Natural killer cell treated with Interleukin-12 subunit alpha and Interleukin-12 subunit beta and Interleukin-15 and Interleukin-18, amount 100 ng/mL, for 72 hours (primary cell): ENCODE data around the gene GBA3. TPM values are rescaled to one million over a fixed set of nuclear protein-coding genes. Genes with fewer than 3 reads are reported as not detected.
A peak's percentile ranks its signal among the peaks of the same experiment; 100 is the strongest.

ENCODE experiments used
- ATAC-seq, 2 donors: fragments of 150-1000 bp; cut with Tn5 transposase in 1 of 2; sonication (Bioruptor Pico), chemical (Tn5 transposase) in 1 of 2; 2 replicates each; pipeline ENCODE4 v1.10.0; 2021
- DNase-seq: peaks from one replicate; pipeline ENCODE4 v3.0.0; 2022; ENCODE audit warnings: low spot score
- H3K27ac Mint-ChIP-seq, 2 donors: 1 replicate in 1 of 2; 2 replicates in 1 of 2; pipeline ENCODE4 v1.8.0; 2022; ENCODE audit warnings: mixed read lengths in 2 of 2, mild to moderate bottlenecking in 1 of 2, moderate library complexity in 1 of 2
- H3K27me3 Mint-ChIP-seq, 2 donors: 1 replicate in 1 of 2; 2 replicates in 1 of 2; pipeline ENCODE4 v1.8.0; 2022; ENCODE audit warnings: mixed read lengths in 2 of 2
- H3K36me3 Mint-ChIP-seq: one replicate; pipeline ENCODE4 v1.8.0; 2022; ENCODE audit warnings: mixed read lengths
- H3K4me1 Mint-ChIP-seq, 2 donors: 1 replicate in 1 of 2; 2 replicates in 1 of 2; pipeline ENCODE4 v1.8.0; 2022; ENCODE audit warnings: low read depth in 2 of 2, mixed read lengths in 2 of 2, mild to moderate bottlenecking in 1 of 2
- H3K4me3 Mint-ChIP-seq: one replicate; pipeline ENCODE4 v1.8.0; 2022; ENCODE audit warnings: mixed read lengths
- H3K9me3 Mint-ChIP-seq: 2 replicates; pipeline ENCODE4 v1.8.0; 2022; ENCODE audit warnings: mixed read lengths
- total RNA-seq, 2 donors: library from RNA; stranded (reverse); gene quantifications; one replicate each; pipeline ENCODE4 v1.2.3, GENCODE V29; 2022

Gene GBA3
- total RNA-seq, 2 donors from 2014 or later, result 0.29 TPM; not detected in 1

DNA sequence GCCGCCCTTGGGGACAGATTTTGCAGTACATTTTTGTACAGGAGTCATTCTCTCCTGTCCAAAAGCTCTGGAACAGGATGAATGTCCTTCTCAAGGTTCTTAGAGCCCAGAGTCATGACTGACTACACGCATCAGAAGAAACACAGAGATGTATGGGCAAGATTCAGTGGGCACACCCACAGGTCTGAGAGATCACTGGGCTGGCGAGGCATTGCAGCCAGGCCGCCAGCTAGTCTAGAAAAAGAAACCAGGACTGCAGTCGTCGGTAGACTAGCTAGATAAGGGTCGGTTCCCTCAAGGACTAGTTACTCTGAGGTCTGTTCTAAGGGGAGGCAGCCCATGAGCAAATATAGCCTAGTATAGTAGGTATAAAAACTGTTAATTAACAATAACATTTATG lies 19.8 kb downstream of the GBA3 start:
- no peak overlapping the region for H3K4me3 Mint-ChIP-seq
- DNase-seq (no peak), ATAC-seq (no peak)
- no peaks in the 10 kb centered on the region for H3K9me3 Mint-ChIP-seq
- H3K27me3 Mint-ChIP-seq, result peaks cover 0 to 2% of the 10 kb centered on the region in 2 donors
- H3K4me1 Mint-ChIP-seq, result no peaks in the 10 kb centered on the region
- no peaks in the 10 kb centered on the region for H3K36me3 Mint-ChIP-seq
- no peak overlapping the region for H3K27ac Mint-ChIP-seq

DNA sequence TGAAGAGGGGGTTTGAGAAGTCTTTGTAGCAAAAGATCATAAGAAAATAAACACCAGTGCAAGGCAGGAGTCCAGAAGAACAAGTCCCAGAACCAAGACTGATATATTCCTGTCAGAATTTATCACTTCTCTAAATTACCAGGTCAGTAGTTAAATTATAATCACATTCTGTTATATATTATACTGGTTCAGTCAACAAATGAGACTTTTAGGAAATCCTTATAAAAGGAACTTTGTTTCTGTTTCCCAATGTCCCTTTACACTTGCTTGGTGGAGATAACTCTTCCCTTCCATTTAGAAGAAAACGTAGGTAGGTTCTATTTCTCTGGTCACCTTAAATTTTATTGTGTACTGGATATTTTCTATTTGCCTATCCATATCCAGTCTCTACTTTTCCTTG lies 21.1 kb downstream of the GBA3 start:
- H3K4me3 Mint-ChIP-seq, result no peak overlapping the region
- ATAC-seq, result no peak
- H3K27me3 Mint-ChIP-seq, result peaks cover 0 to 2% of the 10 kb centered on the region in 2 donors
- no peaks in the 10 kb centered on the region for H3K36me3 Mint-ChIP-seq
- H3K4me1 Mint-ChIP-seq, result no peaks in the 10 kb centered on the region
- H3K9me3 Mint-ChIP-seq, result no peaks in the 10 kb centered on the region
- H3K27ac Mint-ChIP-seq, result no peak overlapping the region
- DNase-seq, result no peak

DNA sequence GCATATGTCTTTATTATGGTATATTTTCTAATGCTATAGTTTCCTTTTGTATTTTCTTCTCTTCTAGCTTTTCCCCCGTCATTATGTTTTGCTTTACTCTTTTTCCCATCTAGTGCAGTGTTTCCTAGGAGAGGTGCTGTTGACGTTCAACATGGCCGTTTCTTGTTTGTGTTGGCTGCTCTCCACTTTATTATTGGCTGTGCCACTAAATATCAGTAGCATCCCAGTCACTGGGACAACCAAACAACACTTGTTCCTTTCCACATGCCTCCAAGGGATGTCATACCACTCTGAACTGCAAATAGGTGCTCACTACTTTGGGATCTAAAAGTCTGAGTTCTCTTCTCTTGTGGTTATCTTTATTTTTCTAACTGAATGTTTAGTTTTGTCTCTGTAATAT lies 26.5 kb downstream of the GBA3 start:
- Mint-ChIP-seq H3K4me3 (no peak overlapping the region), H3K36me3 (no peaks in the 10 kb centered on the region), H3K9me3 (peaks cover 4% of the 10 kb centered on the region), H3K27me3 (peaks cover 0 to 6% of the 10 kb centered on the region in 2 donors), H3K27ac (no peak overlapping the region), H3K4me1 (no peaks in the 10 kb centered on the region)
- DNase-seq (no peak), ATAC-seq (no peak)

DNA sequence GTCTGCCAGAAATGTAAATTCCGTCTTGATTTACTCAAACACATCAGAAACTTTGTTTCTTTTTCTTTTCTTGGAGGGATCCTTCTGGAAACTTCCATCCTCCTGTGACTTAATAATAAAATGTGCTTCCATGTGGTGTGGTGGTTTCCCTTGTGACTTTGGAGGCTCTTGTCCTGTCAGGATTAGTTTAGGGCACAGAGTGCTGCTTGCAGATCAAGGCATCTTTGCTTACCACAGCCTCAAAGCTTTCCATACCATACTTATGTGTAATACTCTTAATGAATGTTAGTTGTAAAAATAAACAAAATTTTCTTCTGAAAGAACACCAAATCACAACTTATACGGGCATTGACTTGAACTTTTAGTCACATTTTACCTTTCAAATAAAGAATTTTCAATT lies 27.4 kb downstream of the GBA3 start:
- Mint-ChIP-seq H3K4me1 (no peaks in the 10 kb centered on the region), H3K9me3 (peaks cover 7% of the 10 kb centered on the region), H3K36me3 (no peaks in the 10 kb centered on the region), H3K27me3 (peaks cover 0 to 6% of the 10 kb centered on the region in 2 donors), H3K27ac (no peak overlapping the region), H3K4me3 (no peak overlapping the region)
- DNase-seq, result no peak
- no peak for ATAC-seq

DNA sequence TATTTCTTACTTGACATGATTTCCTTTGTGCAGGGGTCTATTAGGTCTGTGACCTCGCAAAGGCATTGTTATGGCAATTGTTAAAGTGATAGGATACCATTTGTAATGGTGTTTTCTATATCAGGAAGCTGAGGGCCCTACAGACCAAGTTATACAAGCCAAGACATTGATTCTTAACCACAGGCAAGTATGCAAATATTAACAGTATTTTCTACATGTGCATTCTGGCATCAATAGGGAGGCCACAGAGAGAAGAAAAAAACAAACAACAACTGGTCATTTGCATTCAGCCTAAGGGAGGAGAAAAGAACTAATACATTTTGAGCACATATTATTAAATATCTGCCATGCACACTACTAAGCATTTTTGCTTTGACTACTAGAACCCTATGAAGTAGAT lies 28.5 kb downstream of the GBA3 start:
- Mint-ChIP-seq H3K27me3 (peaks cover 0 to 6% of the 10 kb centered on the region in 2 donors), H3K4me1 (no peaks in the 10 kb centered on the region), H3K36me3 (no peaks in the 10 kb centered on the region), H3K4me3 (no peak overlapping the region), H3K27ac (no peak overlapping the region), H3K9me3 (peaks cover 8% of the 10 kb centered on the region)
- DNase-seq, result no peak
- ATAC-seq, result no peak

DNA sequence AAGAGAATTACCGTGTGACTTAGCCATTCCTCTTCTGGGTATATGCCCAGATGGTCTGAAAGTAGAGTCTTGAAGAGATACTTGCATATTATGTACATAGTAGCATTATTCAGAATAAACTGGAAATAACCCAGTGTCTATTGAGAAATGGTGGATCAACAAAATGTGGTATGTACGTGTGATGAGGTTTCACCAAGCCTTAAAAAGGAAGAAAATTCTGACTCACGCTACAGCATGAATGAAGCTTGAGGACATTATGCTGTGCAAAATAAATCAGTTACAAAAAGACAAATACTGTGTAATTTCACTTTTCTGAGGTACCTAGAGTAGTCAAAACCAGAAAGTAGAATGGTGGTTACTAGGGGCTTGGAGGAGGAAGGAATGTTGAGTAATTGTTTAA lies 37.3 kb downstream of the GBA3 start:
- DNase-seq (no peak), ATAC-seq (peak in 1 of 2 donors; percentile 41)
- H3K36me3 Mint-ChIP-seq, result no peaks in the 10 kb centered on the region
- peaks cover 4% of the 10 kb centered on the region for H3K9me3 Mint-ChIP-seq
- peaks cover 0 to 5% of the 10 kb centered on the region in 2 donors for H3K27me3 Mint-ChIP-seq
- H3K4me1 Mint-ChIP-seq, result no peaks in the 10 kb centered on the region
- H3K4me3 Mint-ChIP-seq, result no peak overlapping the region
- H3K27ac Mint-ChIP-seq, result no peak overlapping the region

DNA sequence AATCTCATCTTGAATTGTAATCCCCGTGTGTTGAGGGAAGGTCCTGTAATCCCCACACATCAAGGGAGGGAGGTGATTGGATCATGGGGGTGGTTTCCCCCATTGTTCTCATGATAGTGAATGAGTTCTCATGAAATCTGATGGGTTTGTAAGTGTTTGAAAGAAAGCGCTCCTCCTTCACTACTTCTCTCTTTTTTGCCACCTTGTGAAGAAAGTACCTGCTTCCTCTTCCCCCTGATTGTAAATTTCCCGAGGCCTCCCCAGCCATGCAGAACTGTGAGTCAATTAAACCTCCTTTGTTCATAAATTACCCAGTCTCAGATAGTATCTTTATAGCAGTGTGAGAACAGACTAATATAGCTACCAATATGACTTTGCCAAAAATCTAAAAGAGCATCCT lies 41.1 kb downstream of the GBA3 start:
- Mint-ChIP-seq H3K27me3 (peaks cover 0 to 5% of the 10 kb centered on the region in 2 donors), H3K4me1 (no peaks in the 10 kb centered on the region), H3K9me3 (peaks cover 6% of the 10 kb centered on the region), H3K4me3 (no peak overlapping the region), H3K27ac (no peak overlapping the region), H3K36me3 (no peaks in the 10 kb centered on the region)
- ATAC-seq, result no peak
- no peak for DNase-seq

DNA sequence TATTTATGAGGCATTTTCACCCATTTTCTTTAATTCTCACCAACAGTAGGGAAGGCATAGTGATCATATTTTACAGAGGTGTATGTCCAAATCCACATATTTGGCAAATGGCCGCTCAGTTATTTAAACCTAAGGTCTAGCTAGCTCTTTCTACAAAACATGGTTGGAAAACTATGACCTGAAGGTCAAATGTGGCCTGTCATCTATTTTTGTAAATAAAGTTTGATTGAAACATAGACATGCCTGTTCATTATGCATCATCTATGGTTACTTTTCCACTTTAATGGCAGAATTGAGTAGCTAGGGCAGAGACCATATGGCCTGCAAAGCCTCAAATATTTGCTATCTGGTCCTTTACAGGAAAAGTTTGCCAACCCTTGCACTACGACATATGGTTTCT lies 44.2 kb downstream of the GBA3 start:
- peaks cover 10% of the 10 kb centered on the region for H3K9me3 Mint-ChIP-seq
- H3K36me3 Mint-ChIP-seq, result peaks cover 6% of the 10 kb centered on the region

DNA sequence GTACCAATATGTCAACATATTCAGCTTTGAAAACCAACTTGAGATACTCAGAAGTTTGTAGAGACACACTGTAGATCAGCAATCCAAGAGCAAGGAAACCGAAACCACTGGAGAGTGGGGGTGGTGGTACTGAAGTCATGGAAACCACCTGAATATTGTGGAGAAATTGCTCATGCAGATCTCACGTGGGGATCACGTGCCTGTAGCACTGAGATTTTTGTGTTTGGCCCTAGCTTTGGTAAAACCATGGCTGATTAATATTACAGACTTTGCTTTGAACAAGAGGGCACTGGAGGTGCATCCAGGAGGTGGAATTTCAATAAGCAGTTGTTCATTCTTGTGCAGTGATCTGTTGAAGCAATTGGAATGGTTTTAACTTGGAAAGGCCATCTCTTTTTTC lies 47.2 kb downstream of the GBA3 start:
- Mint-ChIP-seq H3K27me3 (peaks cover 0 to 6% of the 10 kb centered on the region in 2 donors), H3K4me3 (no peak overlapping the region), H3K9me3 (peaks cover 12% of the 10 kb centered on the region), H3K27ac (no peak overlapping the region), H3K4me1 (no peaks in the 10 kb centered on the region), H3K36me3 (peaks cover 6% of the 10 kb centered on the region)
- DNase-seq, result no peak
- ATAC-seq, result no peak

More for the DNA sequence above, 44.2 kb downstream of the GBA3 start:
- Mint-ChIP-seq H3K4me1 (no peaks in the 10 kb centered on the region), H3K27ac (no peak overlapping the region), H3K27me3 (peaks cover 0 to 8% of the 10 kb centered on the region in 2 donors), H3K4me3 (no peak overlapping the region)
- DNase-seq (no peak), ATAC-seq (no peak)

DNA sequence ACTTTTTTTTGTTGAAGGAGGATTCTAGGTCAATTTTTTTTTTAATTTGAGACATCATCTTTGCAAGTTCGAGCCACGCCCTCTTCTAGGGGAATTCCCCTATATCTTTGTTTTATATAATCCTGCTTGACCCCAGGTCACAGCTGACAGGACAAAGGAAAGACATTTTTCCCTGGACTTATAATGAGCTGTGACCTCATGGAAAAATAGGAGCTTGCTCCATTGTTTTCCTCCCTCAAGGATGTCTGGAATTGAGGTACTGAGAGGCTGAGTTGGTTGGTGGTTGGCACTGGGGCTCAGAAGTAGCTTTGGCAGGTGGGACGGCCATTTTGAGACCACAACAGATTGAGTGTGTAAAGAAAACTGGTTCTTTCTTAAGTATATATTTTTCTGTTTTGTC lies 49.0 kb downstream of the GBA3 start:
- no peak for ATAC-seq
- Mint-ChIP-seq H3K36me3 (peaks cover 6% of the 10 kb centered on the region), H3K27ac (no peak overlapping the region), H3K4me3 (no peak overlapping the region), H3K27me3 (peaks cover 0 to 6% of the 10 kb centered on the region in 2 donors), H3K9me3 (peaks cover 12% of the 10 kb centered on the region), H3K4me1 (no peaks in the 10 kb centered on the region)
- DNase-seq, result no peak

DNA sequence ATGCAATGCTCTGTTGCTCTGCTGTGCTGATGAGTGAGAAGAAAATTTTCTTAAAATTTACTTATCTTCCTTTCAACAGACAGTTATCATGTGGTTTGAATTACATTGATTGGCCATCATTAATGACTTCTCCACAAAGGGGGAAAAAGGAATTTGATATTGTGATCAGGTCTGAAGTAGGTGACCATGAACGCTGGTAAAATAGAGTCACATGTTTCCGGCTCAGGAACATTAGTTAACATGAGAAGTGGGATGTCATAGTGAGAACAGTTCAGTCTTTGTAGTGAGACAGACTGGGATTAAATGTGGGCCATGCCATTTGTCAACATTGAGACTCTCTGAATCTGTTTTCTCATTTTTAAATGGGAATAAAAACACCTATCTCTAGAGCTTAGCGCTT lies 50.6 kb downstream of the GBA3 start:
- Mint-ChIP-seq H3K36me3 (peaks cover 6% of the 10 kb centered on the region), H3K4me1 (no peaks in the 10 kb centered on the region), H3K4me3 (no peak overlapping the region), H3K27me3 (peaks cover 0 to 6% of the 10 kb centered on the region in 2 donors), H3K27ac (no peak overlapping the region), H3K9me3 (peaks cover 8% of the 10 kb centered on the region)
- ATAC-seq (no peak), DNase-seq (no peak)

DNA sequence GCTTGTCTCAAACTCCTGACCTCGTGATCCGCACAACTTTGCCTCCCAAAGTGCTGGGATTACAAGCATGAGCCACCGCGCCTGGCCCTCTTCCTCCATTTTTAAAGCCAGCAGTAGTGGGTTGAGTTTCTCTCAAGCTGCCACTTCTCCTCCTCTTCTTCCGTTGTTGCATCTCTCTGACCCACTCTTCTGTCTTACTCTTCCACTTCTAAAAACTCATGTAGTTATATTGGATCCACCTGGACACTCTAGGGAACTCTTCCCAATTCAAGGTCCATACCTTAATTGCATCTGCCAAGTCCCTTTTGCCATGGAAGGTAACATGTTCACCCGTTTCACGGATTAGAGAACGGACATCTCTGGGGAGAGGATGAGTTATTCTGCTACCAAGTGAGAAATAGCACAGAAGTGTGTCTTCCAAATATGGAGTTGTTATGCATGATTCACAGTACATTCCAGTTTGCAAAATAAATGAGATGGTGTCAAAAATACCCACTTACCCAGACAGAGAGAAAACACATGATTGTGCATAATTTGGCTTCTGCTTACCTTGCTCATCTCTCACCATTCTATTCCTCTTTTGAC lies 51.8 kb downstream of the GBA3 start:
- DNase-seq, result no peak
- ATAC-seq, result no peak
- Mint-ChIP-seq H3K27ac (no peak overlapping the region), H3K4me3 (no peak overlapping the region), H3K27me3 (peaks cover 0 to 6% of the 10 kb centered on the region in 2 donors), H3K9me3 (peaks cover 8% of the 10 kb centered on the region), H3K36me3 (peaks cover 6% of the 10 kb centered on the region), H3K4me1 (no peaks in the 10 kb centered on the region)

DNA sequence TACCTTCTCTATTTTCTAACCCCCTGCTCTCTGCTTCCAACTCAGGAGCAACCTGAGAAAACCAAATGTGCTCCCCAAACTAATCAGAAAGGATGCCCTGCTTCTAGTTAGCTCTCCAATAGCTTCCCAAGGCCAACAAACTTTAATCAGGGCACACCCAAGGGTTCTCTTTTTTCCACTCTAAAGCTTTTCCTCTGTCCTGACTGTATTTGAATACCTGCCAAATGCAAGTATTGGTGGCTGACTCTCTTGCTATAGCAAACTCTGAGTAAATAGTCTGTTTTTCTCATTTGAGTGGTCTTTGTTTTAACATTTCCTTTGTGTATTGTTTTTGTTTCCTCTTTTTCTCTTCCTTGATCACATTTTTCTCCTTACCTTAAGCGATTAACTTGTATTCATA lies 52.5 kb downstream of the GBA3 start:
- Mint-ChIP-seq H3K36me3 (peaks cover 6% of the 10 kb centered on the region), H3K9me3 (peaks cover 8% of the 10 kb centered on the region), H3K27ac (no peak overlapping the region), H3K4me1 (no peaks in the 10 kb centered on the region), H3K4me3 (no peak overlapping the region), H3K27me3 (peaks cover 0 to 6% of the 10 kb centered on the region in 2 donors)
- ATAC-seq, result no peak
- no peak for DNase-seq

DNA sequence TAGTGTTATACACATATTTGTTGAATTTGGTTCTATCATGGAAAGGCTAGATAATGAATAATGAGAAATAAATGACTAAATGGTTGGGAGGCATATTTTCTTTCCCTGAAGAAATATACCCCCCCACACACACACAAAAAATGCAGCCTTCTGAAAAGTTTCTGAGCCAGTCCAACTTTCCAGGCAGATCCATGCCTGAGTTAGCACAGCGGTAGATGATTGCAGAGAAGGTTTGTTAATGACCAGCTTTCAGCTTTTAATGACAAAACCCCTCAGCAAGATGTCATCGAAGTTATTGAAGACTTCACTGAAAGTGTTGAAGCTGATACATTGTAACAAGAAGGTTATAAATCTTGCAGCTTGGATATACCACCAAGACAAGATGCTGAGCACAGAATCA lies 61.4 kb downstream of the GBA3 start:
- no peak overlapping the region for H3K4me3 Mint-ChIP-seq
- H3K27ac Mint-ChIP-seq, result no peak overlapping the region
- no peaks in the 10 kb centered on the region for H3K27me3 Mint-ChIP-seq
- ATAC-seq (no peak), DNase-seq (no peak)
- no peaks in the 10 kb centered on the region for H3K9me3 Mint-ChIP-seq
- no peaks in the 10 kb centered on the region for H3K36me3 Mint-ChIP-seq
- H3K4me1 Mint-ChIP-seq, result no peaks in the 10 kb centered on the region

DNA sequence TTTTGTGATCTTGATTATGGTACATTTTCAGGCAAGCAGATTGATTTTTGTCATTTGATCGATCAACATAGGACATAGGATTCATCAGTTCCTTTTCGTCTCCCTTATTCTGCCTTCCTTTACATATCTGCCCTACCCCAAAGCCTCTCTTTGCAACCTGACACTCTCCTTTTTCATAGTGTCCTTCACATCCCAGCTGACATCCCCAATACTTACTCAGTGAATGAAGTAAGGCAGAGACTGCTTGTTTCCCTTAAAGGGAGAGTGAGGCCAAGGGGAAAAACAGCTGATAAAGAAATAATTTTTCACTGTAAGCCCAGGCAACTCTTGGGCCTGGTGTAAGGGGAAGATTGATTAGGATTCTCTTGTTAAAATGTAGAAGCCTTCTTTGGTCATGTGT lies 69.8 kb downstream of the GBA3 start:
- DNase-seq, result no peak
- Mint-ChIP-seq H3K27me3 (no peaks in the 10 kb centered on the region), H3K36me3 (no peaks in the 10 kb centered on the region), H3K4me3 (no peak overlapping the region), H3K9me3 (no peaks in the 10 kb centered on the region), H3K27ac (no peak overlapping the region), H3K4me1 (peaks cover 0 to 20% of the 10 kb centered on the region in 2 donors)
- no peak for ATAC-seq
